Psoas muscle (tissue), 8 donors: Measurements from ENCODE around the gene PRPF18. TPM values are rescaled to one million over a fixed set of nuclear protein-coding genes. Genes with fewer than 3 reads are reported as not detected.

Experiments used
- ATAC-seq, 4 donors: fragments of 200-7000 bp; cut with Tn5 transposase; one replicate each; pipeline ENCODE4 v1.9.1; 2020; ENCODE audit warnings: moderate library complexity in 3 of 4, mild to moderate bottlenecking in 2 of 4
- DNase-seq, 2 donors: peaks; one replicate each; pipeline ENCODE4 v3.0.0-alpha.2; 2020
- H3K27ac ChIP-seq: fragments of 200-600 bp; one replicate; pipeline ENCODE4 v1.8.0; 2022
- H3K27me3 ChIP-seq, 3 donors: fragments of 200-600 bp in 1 of 3; one replicate each; pipeline versions ENCODE4 v1.6.1 to v1.8.0; 2013 to 2022; ENCODE audit warnings: low read length in 2 of 3, mild to moderate bottlenecking in 2 of 3, moderate library complexity in 1 of 3; ENCODE audit not compliant: insufficient read depth in 3 of 3
- H3K36me3 ChIP-seq, 2 donors: fragments of 200-600 bp in 1 of 2; one replicate each; pipeline versions ENCODE4 v1.6.1 to v1.8.0; 2013 to 2022; ENCODE audit warnings: low read depth in 1 of 2, mild to moderate bottlenecking in 1 of 2, moderate library complexity in 1 of 2; ENCODE audit not compliant: insufficient read depth in 1 of 2
- H3K4me1 ChIP-seq: fragments of 200-600 bp; one replicate; pipeline ENCODE4 v1.8.0; 2022
- H3K4me3 ChIP-seq: fragments of 200-600 bp; one replicate; pipeline ENCODE4 v1.8.0; 2022; ENCODE audit warnings: mild to moderate bottlenecking
- H3K9me3 ChIP-seq: fragments of 200-600 bp; one replicate; pipeline ENCODE4 v1.8.0; 2022
- CTCF ChIP-seq: fragments of 200-600 bp; IDR thresholded peaks from one replicate; pipeline ENCODE4 v1.8.0; 2022; ENCODE audit warnings: antibody characterized with exemption
- WGBS, 3 donors: extraction: QIAGEN DNeasy Blood & Tissue Kit; methylation state at CpG; one replicate each; pipeline versions ENCODE4 v1.1.6 to v1.1.7; 2013; 5-methylcytosine and 5-hydroxymethylcytosine counted together
- intact Hi-C, 2 donors: fragments of 100-400 bp; cut with DNase I; formaldehyde crosslinking; loops; one replicate each; pipeline versions ENCODE4 v1.11.0 to v1.14.2; 2022
- polyA plus RNA-seq, 3 donors: library from polyadenylated mRNA; stranded (reverse); fragments of 200-250 nt; gene quantifications; one replicate each; pipeline ENCODE4 v1.2.3, GENCODE V29; 2013
- total RNA-seq, 4 donors: library from RNA; stranded (reverse); fragmentation: NEBNext Ultra II Directional in 2 of 4; extraction: Animal tissue kit (Norgen Biotek cat#: 25700) in 2 of 4; gene quantifications; one replicate each; pipeline versions ENCODE4 v1.2.1 to v1.2.4, GENCODE V29; 2021 to 2023
- donor health status: healthy with polysubstance abuse.
- donor health status: DM: no; HTN: no; CAD: no; lungs with moderate emphysema.
- donor health status: Bipolar disorder and iron deficiency.
- donor health status: healthy.
- donor health status: DM: yes; HTN: yes; CAD: no.
- donor health status: DM: no; HTN: no; CAD: no.
- donor health status: DM: no; HTN: no; CAD: no.
- donor health status: DM: yes; HTN: yes; CAD: no.

Gene PRPF18
- total and polyA plus RNA-seq, 7 donors, result 15.1 to 26.4 (median 19.0) TPM

- no peaks in the 10 kb centered on the region for H3K9me3 ChIP-seq
- no peak for TF ChIP-seq CTCF
- intact Hi-C loops, result no loop called here
- no peaks in the 10 kb centered on the region for H3K4me1 ChIP-seq
- ATAC-seq (no peak), DNase-seq (no peak)
- H3K27me3 ChIP-seq, result no peaks in the 10 kb centered on the region
- H3K36me3 ChIP-seq, result peaks cover 0 to 33% of the 10 kb centered on the region in 2 donors
- H3K4me3 ChIP-seq, result no peak overlapping the region
- 36 to 57% (median 45%) methylated on average over 7 of the region's 7 CpGs for WGBS, 3 donors
- no peak overlapping the region for H3K27ac ChIP-seq
These were observed 85.8 kb downstream of the PRPF18 start for GRCh38 chr10:13672548-13672947.

- no peak for ATAC-seq
- no peaks in the 10 kb centered on the region for H3K4me1 ChIP-seq
- H3K36me3 ChIP-seq, result peaks cover 0 to 27% of the 10 kb centered on the region in 2 donors
- intact Hi-C loops, result no loop called here
- no peaks in the 10 kb centered on the region for H3K9me3 ChIP-seq
- no peak overlapping the region for H3K27ac ChIP-seq
- no peaks in the 10 kb centered on the region for H3K27me3 ChIP-seq
- DNase-seq, result no peak
- no peak for TF ChIP-seq CTCF
- H3K4me3 ChIP-seq, result no peak overlapping the region
- WGBS, 3 donors, result 61 to 74% (median 71%) methylated on average over 8 of the region's 8 CpGs
These were observed 86.4 kb downstream of the PRPF18 start for GRCh38 chr10:13673156-13673555.

GRCh38 chr10:13674645-13675588 lies 88.2 kb downstream of the PRPF18 start:
- no peaks in the 10 kb centered on the region for H3K9me3 ChIP-seq
- WGBS, 3 donors, result 69 to 72% (median 70%) methylated on average over 20 of the region's 20 CpGs
- H3K4me1 ChIP-seq, result no peaks in the 10 kb centered on the region
- intact Hi-C loops, result no loop called here
- H3K4me3 ChIP-seq, result no peak overlapping the region
- H3K27me3 ChIP-seq, result no peaks in the 10 kb centered on the region
- H3K27ac ChIP-seq, result no peak overlapping the region
- no peak for ATAC-seq
- TF ChIP-seq CTCF, result no peak
- H3K36me3 ChIP-seq, result peaks cover 0 to 16% of the 10 kb centered on the region in 2 donors
- DNase-seq, result no peak

GRCh38 chr10:13678101-13678843 lies 91.5 kb downstream of the PRPF18 start:
- WGBS, 3 donors, result 84 to 96% (median 84%) methylated on average over 13 of the region's 13 CpGs
- Histone ChIP-seq H3K27me3 (no peaks in the 10 kb centered on the region), H3K9me3 (no peaks in the 10 kb centered on the region), H3K4me1 (peaks cover under 1% of the 10 kb centered on the region), H3K4me3 (no peak overlapping the region), H3K36me3 (peaks cover 0 to 6% of the 10 kb centered on the region in 2 donors), H3K27ac (no peak overlapping the region)
- intact Hi-C loops, result no loop called here
- no peak for ATAC-seq
- TF ChIP-seq CTCF, result no peak
- no peak for DNase-seq

Other genes with a start within 250 kb of the PRPF18 start
- 10 to 100 TPM; 25.1 to 27.1 (median 25.5) TPM for gene SEPHS1, start 238.7 kb upstream of the PRPF18 start, total RNA-seq
- gene SEPHS1, start 238.7 kb upstream of the PRPF18 start, polyA plus RNA-seq, result 10 to 100 TPM; 29.1 to 61.0 (median 29.1) TPM
- 10 to 100 TPM; 16.3 to 27.6 (median 23.6) TPM for gene BEND7, start 58.0 kb upstream of the PRPF18 start, total RNA-seq
- gene BEND7, start 58.0 kb upstream of the PRPF18 start, polyA plus RNA-seq, result 10 to 100 TPM in 2 of 3 donors, 1 to 10 TPM in 1; 6.1 to 21.6 (median 16.1) TPM